K562 (cell line): ENCODE measurements around the gene EVI2B. TPM values are rescaled to one million over a fixed set of nuclear protein-coding genes. Genes with fewer than 3 reads are reported as not detected.

Experiments used
- ATAC-seq: fragments of 200-7000 bp; cut with Tn5 transposase; 3 replicates; pipeline ENCODE4 v1.9.1; 2020; ENCODE audit warnings: moderate library complexity
- BruUV-seq: library from RNA; stranded (reverse); fragments of 400-500 nt; replicated peaks from 2 replicates; lab custom pipeline; 2021; lab: Mats Ljungman, UMichigan
- CTCF ChIA-PET: fragments of 300-600 bp; formaldehyde crosslinking; extraction: SDS; loops from one replicate; lab custom pipeline; 2021; ENCODE audit warnings: low intra/inter-chr PET ratio; lab: Yijun Ruan, JAX
- POLR2A ChIA-PET: fragments of 300-600, 350-650 bp; sonication (Branson Sonifier 250); formaldehyde crosslinking; extraction: SDS; loops from one replicate; lab custom pipeline; 2021; ENCODE audit warnings: antibody characterized with exemption, inconsistent platforms; lab: Yijun Ruan, JAX
- DNase-seq, 4 experiments: peaks; one replicate each; pipeline versions ENCODE4 v3.0.0 to v3.0.0-alpha.2; 2011 to 2018; ENCODE audit warnings: low spot score in 3 of 4, mixed read lengths in 3 of 4; ENCODE audit errors: extremely low read depth in 1 of 4
- FAIRE-seq: peaks from 2 replicates; lab custom pipeline; 2011; peaks lifted over from hg19 to GRCh38; lab: Jason Lieb, UNC
- H2AFZ ChIP-seq: 2 replicates; pipeline ENCODE4 v1.6.0; 2011; ENCODE audit warnings: low read depth, low read length, control low read depth, inconsistent platforms
- H3K27ac ChIP-seq: fragments of 200-600 bp; 3 replicates; pipeline ENCODE4 v1.8.0; 2011; ENCODE audit warnings: low read depth, mild to moderate bottlenecking, control low read depth, inconsistent platforms, low read length, moderate library complexity, mixed read lengths; ENCODE audit errors: extremely low read depth
- H3K27me3 ChIP-seq, 2 experiments: fragments of 300-600 bp in 1 of 2; 2 replicates in 1 of 2; 3 replicates in 1 of 2; pipeline versions ENCODE4 v1.6.0 to v1.8.0; 2011; ENCODE audit warnings: inconsistent platforms in 2 of 2, low read length in 2 of 2, mild to moderate bottlenecking in 1 of 2, mixed read lengths in 1 of 2, moderate library complexity in 1 of 2; ENCODE audit not compliant: control insufficient read depth in 2 of 2, insufficient read depth in 2 of 2
- H3K36me3 ChIP-seq: fragments of 300-600 bp; 3 replicates; pipeline ENCODE4 v1.8.0; 2011; ENCODE audit warnings: mild to moderate bottlenecking, low read length, inconsistent platforms; ENCODE audit not compliant: control insufficient read depth, insufficient read depth
- H3K4me1 ChIP-seq, 2 experiments: fragments of 200-600 bp in 1 of 2; replicated peaks in 1 of 2; 2 replicates in 1 of 2; 3 replicates in 1 of 2; pipeline versions ENCODE4 v1.5.1 to v1.8.0; 2011; ENCODE audit warnings: inconsistent platforms in 2 of 2, low read length in 2 of 2, mild to moderate bottlenecking in 1 of 2, mixed read lengths in 1 of 2, moderate library complexity in 1 of 2; ENCODE audit not compliant: control insufficient read depth in 2 of 2, insufficient read depth in 2 of 2
- H3K4me2 ChIP-seq: 2 replicates; pipeline ENCODE4 v1.6.1; 2011; ENCODE audit warnings: low read length, control low read depth, inconsistent platforms, mixed read lengths; ENCODE audit not compliant: insufficient read depth
- H3K4me3 ChIP-seq: fragments of 200-600 bp; sonication (generic), shearing (Covaris generic); 2 replicates; pipeline ENCODE4 v1.5.1; 2016; ENCODE audit warnings: control low read depth, inconsistent platforms
- H3K79me2 ChIP-seq: fragments of 200-600 bp; 3 replicates; pipeline ENCODE4 v1.8.0; 2011; ENCODE audit warnings: low read length, inconsistent platforms; ENCODE audit not compliant: control insufficient read depth, insufficient read depth
- H3K9ac ChIP-seq, 2 experiments: 2 replicates each; pipeline versions ENCODE4 v1.6.0 to v1.6.1; 2011; ENCODE audit warnings: low read depth in 2 of 2, low read length in 2 of 2, control low read depth in 1 of 2, inconsistent platforms in 1 of 2, mild to moderate bottlenecking in 1 of 2, mixed read lengths in 1 of 2; ENCODE audit not compliant: insufficient read depth in 1 of 2
- H3K9me1 ChIP-seq: one replicate; pipeline ENCODE4 v1.6.0; 2011; ENCODE audit warnings: inconsistent platforms, mild to moderate bottlenecking, low read length, moderate library complexity; ENCODE audit not compliant: control insufficient read depth, insufficient read depth
- H3K9me3 ChIP-seq: replicated peaks from 2 replicates; pipeline ENCODE4 v1.5.1; 2011; ENCODE audit warnings: low read depth, low read length, inconsistent platforms; ENCODE audit not compliant: control insufficient read depth, insufficient read depth
- H4K20me1 ChIP-seq: replicated peaks from 2 replicates; pipeline ENCODE4 v1.6.1; 2011; ENCODE audit warnings: low read length, inconsistent platforms, mixed read lengths; ENCODE audit not compliant: control insufficient read depth, insufficient read depth
- ARHGAP35 ChIP-seq: fragments of 450-650 bp; IDR thresholded peaks from 2 replicates; pipeline ENCODE4 v1.6.1; 2018; ENCODE audit not compliant: partially characterized antibody
- CHD2 ChIP-seq: IDR thresholded peaks from 2 replicates; pipeline ENCODE4 v1.6.1; 2011; ENCODE audit warnings: low read depth, low read length
- RBM14 ChIP-seq: fragments of 200-400 bp; formaldehyde crosslinking; IDR thresholded peaks from 2 replicates; pipeline ENCODE4 v1.6.1; 2018; ENCODE audit warnings: low read depth, mild to moderate bottlenecking, low read length, moderate library complexity, borderline replicate concordance; ENCODE audit not compliant: insufficient read depth
- ZC3H8 ChIP-seq: fragments of 450-650 bp; IDR thresholded peaks from 2 replicates; pipeline ENCODE4 v1.6.1; 2017
- ZNF311 ChIP-seq: fragments of 250-450 bp; sonication (Bioruptor Pico); IDR thresholded peaks from 2 replicates; pipeline ENCODE4 v1.4.0; 2020; ENCODE audit warnings: mild to moderate bottlenecking, moderate library complexity
- WGBS: fragments of 100-300 bp; shearing (Covaris generic); methylation state at CpG from one replicate; pipeline ENCODE4 v1.1.6; 2016; ENCODE audit warnings: low coverage, mixed read lengths; ENCODE audit not compliant: insufficient coverage; ENCODE audit errors: missing lambda C conversion rate; 5-methylcytosine and 5-hydroxymethylcytosine counted together
- in situ Hi-C: fragments of 300-500 bp; cut with MboI; formaldehyde crosslinking; loops from 4 replicates; pipeline ENCODE4 v1.15.0; 2018; ENCODE audit warnings: inconsistent platforms, mixed read lengths
- intact Hi-C: fragments of 100-400 bp; cut with micrococcal nuclease; formaldehyde crosslinking; loops from 2 replicates; pipeline ENCODE4 v1.14.2; 2022
- polyA plus RNA-seq, 8 experiments: library from polyadenylated mRNA; depleted of rRNA in 4 of 8; stranded (reverse) in 5 of 8; unstranded in 3 of 8; fragments of >200 nt; fragmentation: Nextera tagmentation in 2 of 8; fragmentation: Illumina TruSeq in 1 of 8; extraction: Ambion mirVana in 2 of 8; extraction: Trizol in 1 of 8; gene quantifications; 2 replicates each; pipeline versions ENCODE4 v1.2.1 to v1.2.3, GENCODE V29; 2011 to 2014; ENCODE audit warnings: inconsistent platforms in 1 of 8, missing spikeins in 1 of 8
- total RNA-seq, 7 experiments: library from RNA; depleted of rRNA in 6 of 7; stranded (reverse); fragments of >200 nt in 6 of 7; fragmentation: Illumina TruSeq in 2 of 7; extraction: Trizol in 2 of 7; gene quantifications; 2 replicates each; pipeline versions ENCODE4 v1.2.1 to v1.2.3, GENCODE V29; 2011 to 2021; ENCODE audit warnings: low replicate concordance in 1 of 7
- TF ChIP-seq, protein P1 (sequence below), 2 experiments: fragments of 250-450 bp in 1 of 2; fragments of 450-650 bp in 1 of 2; sonication (Bioruptor Pico) in 1 of 2; IDR thresholded peaks; 2 replicates each; pipeline versions ENCODE4 v1.6.1 to v1.8.0; 2016 to 2021; ENCODE audit warnings: mild to moderate bottlenecking in 2 of 2, moderate library complexity in 2 of 2, missing compliant biosample characterization in 1 of 2, missing genetic modification characterization in 1 of 2
- TF ChIP-seq, protein P2 (sequence below): fragments of 250-450 bp; sonication (Bioruptor Pico); IDR thresholded peaks from 2 replicates; pipeline ENCODE4 v1.5.1; 2021; ENCODE audit warnings: mild to moderate bottlenecking

Gene EVI2B
- total and polyA plus RNA-seq, 9 of the 15 experiments (the other 6 are each of a cell fraction or from before 2014, with no cell fraction given), result 0.54 to 8.0 (median 2.5) TPM

DNA sequence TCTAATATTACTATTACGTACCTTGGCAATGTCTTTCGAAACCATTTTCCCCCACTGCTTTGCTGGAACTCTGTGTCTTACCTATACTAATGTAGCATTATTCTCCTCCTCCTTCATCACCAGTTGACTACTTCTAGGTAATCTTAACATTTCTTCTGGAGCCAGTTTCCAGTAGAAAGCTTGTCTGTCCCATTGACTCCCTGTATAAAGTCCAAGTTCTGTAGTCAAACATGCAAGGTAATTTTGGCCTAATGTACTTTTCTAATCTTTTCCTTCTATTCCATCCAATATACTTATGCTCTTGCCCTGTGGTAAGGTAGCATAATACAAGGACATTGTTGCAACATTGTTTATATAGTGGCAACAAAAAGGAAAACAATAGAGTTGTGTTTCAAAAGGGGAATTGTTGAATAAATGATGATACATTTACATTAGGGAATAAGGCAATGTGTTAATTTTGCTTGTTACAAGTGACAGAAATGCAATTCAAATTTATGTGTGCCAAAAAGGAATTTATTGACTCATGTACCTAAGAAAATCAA lies 44.7 kb downstream of the EVI2B start:
- DNase-seq, result no peak
- in situ Hi-C loops, result no loop called here
- Histone ChIP-seq H3K79me2 (no peaks in the 10 kb centered on the region), H3K9me3 (no peaks in the 10 kb centered on the region), H3K4me2 (no peak overlapping the region), H3K36me3 (peaks cover 32% of the 10 kb centered on the region; the same call in 1 of the 3 replicates), H3K9me1 (no peaks in the 10 kb centered on the region), H3K27me3 (no peaks in the 10 kb centered on the region), H4K20me1 (no peaks in the 10 kb centered on the region), H2AFZ (no peak overlapping the region), H3K27ac (no peak overlapping the region), H3K4me1 (no peaks in the 10 kb centered on the region; a peak in 1 of 5 replicates), H3K4me3 (no peak overlapping the region), H3K9ac (no peak overlapping the region)
- WGBS, result 96% methylated on average over 2 of the region's 2 CpGs
- TF ChIP-seq CHD2 (no peak), RBM14 (no peak), ZNF311 (CRISPR knock-in tag) (no peak), ZC3H8 (no peak), ARHGAP35 (no peak)
- TF ChIP-seq, protein P1, sequence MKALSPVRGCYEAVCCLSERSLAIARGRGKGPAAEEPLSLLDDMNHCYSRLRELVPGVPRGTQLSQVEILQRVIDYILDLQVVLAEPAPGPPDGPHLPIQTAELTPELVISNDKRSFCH (CRISPR knock-in tag; IDR thresholded peaks at IDR 0.05), result no peak
- TF ChIP-seq, protein P1 (tag; IDR thresholded peaks at IDR 0.05), result no peak
- TF ChIP-seq, protein P2, sequence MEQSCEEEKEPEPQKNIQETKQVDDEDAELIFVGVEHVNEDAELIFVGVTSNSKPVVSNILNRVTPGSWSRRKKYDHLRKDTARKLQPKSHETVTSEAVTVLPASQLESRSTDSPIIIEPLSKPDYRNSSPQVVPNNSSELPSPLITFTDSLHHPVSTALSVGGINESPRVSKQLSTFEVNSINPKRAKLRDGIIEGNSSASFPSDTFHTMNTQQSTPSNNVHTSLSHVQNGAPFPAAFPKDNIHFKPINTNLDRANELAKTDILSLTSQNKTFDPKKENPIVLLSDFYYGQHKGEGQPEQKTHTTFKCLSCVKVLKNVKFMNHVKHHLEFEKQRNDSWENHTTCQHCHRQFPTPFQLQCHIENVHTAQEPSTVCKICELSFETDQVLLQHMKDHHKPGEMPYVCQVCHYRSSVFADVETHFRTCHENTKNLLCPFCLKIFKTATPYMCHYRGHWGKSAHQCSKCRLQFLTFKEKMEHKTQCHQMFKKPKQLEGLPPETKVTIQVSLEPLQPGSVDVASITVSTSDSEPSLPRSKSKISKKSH (CRISPR knock-in tag), result no peak
- ChIA-PET POLR2A (interaction anchor here (0.8 kb wide), 1 partner anchor 16 kb away, joined by 3 read pairs; no protein-coding TSS in a partner anchor), CTCF (no interaction called here)
- no peak for FAIRE-seq
- BruUV-seq, result no TSS peak
- ATAC-seq, result no peak
- intact Hi-C loops, result loop anchor here (5.0 kb wide), 1 partner anchor 103 kb away; no protein-coding TSS in a partner anchor
